ENCODE results near the gene SKP1.
A peak's percentile ranks its signal among the peaks of the same experiment; 100 is the strongest.

The SKP1 gene

DNA sequence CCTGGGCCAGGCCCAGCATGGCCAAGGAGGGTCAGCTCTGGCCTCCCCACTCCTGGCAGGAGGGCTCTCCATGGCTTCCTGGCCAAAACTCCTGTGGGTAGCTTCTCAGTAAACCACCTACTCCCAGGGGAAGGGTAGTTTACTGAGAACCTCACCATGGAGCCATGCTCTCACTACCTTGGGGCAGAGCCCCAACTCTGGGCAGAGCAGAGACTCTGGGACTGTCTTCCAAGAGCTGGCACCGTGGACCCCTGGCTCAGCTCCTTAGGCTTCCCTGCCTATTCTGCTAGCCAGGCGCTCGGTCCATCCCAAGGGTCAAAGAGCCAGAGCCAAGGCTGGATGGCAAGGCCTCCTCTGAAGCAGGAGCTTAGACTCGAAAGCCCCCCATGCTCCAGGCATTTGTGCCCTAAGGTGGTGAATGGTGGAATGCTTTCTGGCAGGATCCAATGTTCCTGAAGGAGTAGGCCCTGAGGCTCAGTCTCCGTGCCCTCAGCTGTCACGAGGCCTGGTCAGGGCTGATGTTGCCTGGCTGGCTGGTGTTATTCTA is 42.7 kb downstream of the SKP1 start:
- H2BK15ac ChIP-seq (ENCODE audit: low read length): no peak overlapping the region
- no peak overlapping the region for H3K27ac ChIP-seq (replicated peaks; ENCODE audit: low read length)
- H4K91ac ChIP-seq (ENCODE audit: low read depth, low read length, poor library complexity): no peak overlapping the region
- no peak overlapping the region for H3K4me2 ChIP-seq (ENCODE audit: insufficient read depth, low read length, poor library complexity, severe bottlenecking)
- peaks cover 6% of the 10 kb centered on the region for H3K79me1 ChIP-seq (ENCODE audit: low read depth, low read length)
- no peaks in the 10 kb centered on the region for H3K4me1 ChIP-seq (ENCODE audit: control insufficient read depth in 2 of 2, insufficient read depth in 1 of 2, low read depth in 1 of 2, low read length in 2 of 2)
- WGBS, 2 donors (ENCODE audit: extremely low coverage in 2 of 2, insufficient read length in 2 of 2, insufficient replicate concordance in 1 of 2): no CpG with 5 or more reads among the region's 6 CpGs
- H2BK5ac ChIP-seq (ENCODE audit: low read length): peak overlapping the region; percentile 17
- H3K14ac ChIP-seq (ENCODE audit: low read length): no peak overlapping the region
- H2BK12ac ChIP-seq (ENCODE audit: low read length): no peak overlapping the region
- H3K4me3 ChIP-seq (ENCODE audit: low read length in 2 of 2): no peak overlapping the region
- H2BK120ac ChIP-seq (ENCODE audit: low read depth, low read length): no peak overlapping the region
- peak overlapping the region; percentile 51 for H3K9ac ChIP-seq (ENCODE audit: low read depth, low read length, poor library complexity)
- no peaks in the 10 kb centered on the region for H3K27me3 ChIP-seq (ENCODE audit: control insufficient read depth in 3 of 3, insufficient read depth in 3 of 3, low read depth in 1 of 3, low read length in 3 of 3)
- H3K9me3 ChIP-seq (replicated peaks in 1 of 2; ENCODE audit: control insufficient read depth in 2 of 2, insufficient read depth in 1 of 2, low read depth in 1 of 2, low read length in 2 of 2): no peaks in the 10 kb centered on the region
- H3K18ac ChIP-seq (ENCODE audit: low read length): peak overlapping the region; percentile 6
- H3K4ac ChIP-seq (ENCODE audit: low read length): no peak overlapping the region
- no peak overlapping the region for H4K8ac ChIP-seq (ENCODE audit: low read depth, low read length)
- no peak overlapping the region for H2AK5ac ChIP-seq (ENCODE audit: low read depth, low read length)
- H3K23ac ChIP-seq (ENCODE audit: low read depth, low read length, poor library complexity): no peak overlapping the region
- peaks cover 30 to 82% of the 10 kb centered on the region in 2 donors for H3K36me3 ChIP-seq (replicated peaks in 1 of 2; ENCODE audit: control insufficient read depth in 2 of 2, insufficient read depth in 2 of 2, low read length in 2 of 2)
- no peak overlapping the region for H2AFZ ChIP-seq (ENCODE audit: low read length)
- DNase-seq (ENCODE audit: low spot score): no peak

DNA sequence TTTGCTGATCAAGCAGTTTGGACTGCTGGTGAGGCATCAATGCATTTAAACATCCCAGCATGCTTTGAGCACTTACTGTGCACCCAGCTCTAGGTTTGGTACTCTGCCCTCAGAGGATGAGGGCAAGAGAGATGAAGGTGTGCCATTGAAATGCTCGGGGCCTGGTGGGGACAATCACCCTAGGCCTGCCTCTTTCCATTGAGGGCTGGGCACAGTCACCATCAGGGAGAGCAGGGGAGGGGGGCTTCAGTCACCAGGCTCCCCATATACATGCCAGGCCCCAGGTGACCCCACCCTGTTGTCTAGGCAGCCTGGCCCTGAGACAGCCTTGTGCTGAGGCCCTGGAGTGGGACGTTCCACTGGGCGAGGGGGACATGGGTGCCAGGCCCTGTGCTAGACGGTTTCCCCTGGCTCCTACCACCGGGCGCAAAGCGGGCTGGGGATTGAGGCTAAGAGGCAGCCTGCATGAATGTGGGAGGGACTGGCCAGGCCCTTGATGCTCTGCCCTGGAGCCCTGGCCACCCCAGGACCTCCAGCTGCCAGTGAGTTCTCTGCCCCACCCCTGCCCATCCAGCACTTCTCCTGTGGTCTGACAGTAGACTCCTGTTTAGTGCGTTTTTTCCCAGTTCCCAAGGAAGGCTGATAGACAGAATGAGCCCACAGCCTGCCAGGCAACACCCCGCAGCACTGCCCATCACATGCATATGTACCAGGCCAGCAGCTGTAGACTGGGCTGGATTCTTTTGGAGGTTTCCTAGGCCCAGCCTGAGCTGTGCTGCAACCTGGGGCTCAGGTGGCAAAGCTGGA is 43.4 kb downstream of the SKP1 start:
- Histone ChIP-seq H3K9me3 (replicated peaks in 1 of 2; ENCODE audit: control insufficient read depth in 2 of 2, insufficient read depth in 1 of 2, low read depth in 1 of 2, low read length in 2 of 2) (no peaks in the 10 kb centered on the region), H3K23ac (ENCODE audit: low read depth, low read length, poor library complexity) (peak overlapping the region; percentile 69), H2AK5ac (ENCODE audit: low read depth, low read length) (no peak overlapping the region), H3K4ac (ENCODE audit: low read length) (no peak overlapping the region), H3K9ac (ENCODE audit: low read depth, low read length, poor library complexity) (peak overlapping the region; percentile 66), H3K79me1 (ENCODE audit: low read depth, low read length) (peaks cover 4% of the 10 kb centered on the region), H4K91ac (ENCODE audit: low read depth, low read length, poor library complexity) (no peak overlapping the region), H2BK12ac (ENCODE audit: low read length) (no peak overlapping the region), H2BK120ac (ENCODE audit: low read depth, low read length) (no peak overlapping the region), H3K36me3 (replicated peaks in 1 of 2; ENCODE audit: control insufficient read depth in 2 of 2, insufficient read depth in 2 of 2, low read length in 2 of 2) (peaks cover 31 to 80% of the 10 kb centered on the region in 2 donors), H2BK15ac (ENCODE audit: low read length) (no peak overlapping the region), H4K8ac (ENCODE audit: low read depth, low read length) (no peak overlapping the region), H3K4me1 (ENCODE audit: control insufficient read depth in 2 of 2, insufficient read depth in 1 of 2, low read depth in 1 of 2, low read length in 2 of 2) (no peaks in the 10 kb centered on the region), H2BK5ac (ENCODE audit: low read length) (peak overlapping the region; percentile 17), H3K14ac (ENCODE audit: low read length) (no peak overlapping the region), H3K27ac (replicated peaks; ENCODE audit: low read length) (no peak overlapping the region), H3K4me3 (ENCODE audit: low read length in 2 of 2) (no peak overlapping the region), H2AFZ (ENCODE audit: low read length) (no peak overlapping the region), H3K18ac (ENCODE audit: low read length) (peak overlapping the region; percentile 51), H3K4me2 (ENCODE audit: insufficient read depth, low read length, poor library complexity, severe bottlenecking) (no peak overlapping the region), H3K27me3 (ENCODE audit: control insufficient read depth in 3 of 3, insufficient read depth in 3 of 3, low read depth in 1 of 3, low read length in 3 of 3) (no peaks in the 10 kb centered on the region)
- no peak for DNase-seq (ENCODE audit: low spot score)
- no CpG with 5 or more reads among the region's 9 CpGs for WGBS, 2 donors (ENCODE audit: extremely low coverage in 2 of 2, insufficient read length in 2 of 2, insufficient replicate concordance in 1 of 2)

DNA sequence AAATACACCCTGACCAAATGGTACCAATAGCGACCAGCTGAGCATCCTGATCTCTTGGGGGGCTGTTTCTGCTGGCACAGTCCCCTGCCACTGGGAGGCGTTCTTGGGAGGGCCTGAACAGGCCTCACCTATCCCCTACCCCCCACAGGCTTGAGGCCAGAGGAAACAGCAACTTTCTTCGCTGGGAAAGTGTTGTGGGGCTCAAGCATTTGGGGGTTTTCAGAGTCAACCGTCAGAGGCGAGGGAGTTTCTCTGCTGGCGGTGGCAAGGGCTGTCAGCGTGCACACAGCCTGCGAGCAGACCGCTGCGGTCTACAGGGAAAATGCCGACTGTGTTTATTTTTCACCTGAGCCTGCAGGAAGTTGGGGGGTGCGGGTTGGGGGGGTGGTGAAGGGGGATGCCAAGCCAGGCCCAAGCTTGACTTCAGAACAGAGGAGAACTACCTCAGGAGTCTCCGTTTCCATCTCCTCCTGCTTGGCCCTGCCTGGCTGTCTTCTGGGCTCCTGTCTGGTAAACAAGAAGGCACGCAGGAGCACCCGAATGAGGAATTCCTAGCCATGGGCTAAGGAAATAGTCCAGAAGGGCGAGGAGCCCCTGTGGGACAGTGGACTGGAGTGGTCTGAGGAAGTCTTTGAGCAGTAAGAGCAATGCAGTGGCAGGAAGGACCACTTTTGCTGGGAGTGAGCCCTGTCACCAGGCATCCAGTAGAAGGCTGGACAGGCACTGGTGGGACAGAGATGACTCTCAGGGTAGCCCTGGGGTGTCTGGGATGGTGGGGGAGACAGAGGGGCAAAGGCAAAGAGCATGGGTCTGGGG is 44.2 kb downstream of the SKP1 start:
- H3K4me2 ChIP-seq (ENCODE audit: insufficient read depth, low read length, poor library complexity, severe bottlenecking): no peak overlapping the region
- no peak overlapping the region for H3K27ac ChIP-seq (replicated peaks; ENCODE audit: low read length)
- no peak overlapping the region for H2BK5ac ChIP-seq (ENCODE audit: low read length)
- peak overlapping the region; percentile 0 for H3K23ac ChIP-seq (ENCODE audit: low read depth, low read length, poor library complexity)
- H2BK15ac ChIP-seq (ENCODE audit: low read length): no peak overlapping the region
- peaks cover 3% of the 10 kb centered on the region for H3K79me1 ChIP-seq (ENCODE audit: low read depth, low read length)
- H3K4me1 ChIP-seq (ENCODE audit: control insufficient read depth in 2 of 2, insufficient read depth in 1 of 2, low read depth in 1 of 2, low read length in 2 of 2): no peaks in the 10 kb centered on the region
- H2BK12ac ChIP-seq (ENCODE audit: low read length): no peak overlapping the region
- peak overlapping the region; percentile 50 for H3K9ac ChIP-seq (ENCODE audit: low read depth, low read length, poor library complexity)
- H3K4me3 ChIP-seq (ENCODE audit: low read length in 2 of 2): no peak overlapping the region
- no peaks in the 10 kb centered on the region for H3K9me3 ChIP-seq (replicated peaks in 1 of 2; ENCODE audit: control insufficient read depth in 2 of 2, insufficient read depth in 1 of 2, low read depth in 1 of 2, low read length in 2 of 2)
- H3K4ac ChIP-seq (ENCODE audit: low read length): no peak overlapping the region
- H3K14ac ChIP-seq (ENCODE audit: low read length): no peak overlapping the region
- no peak overlapping the region for H4K91ac ChIP-seq (ENCODE audit: low read depth, low read length, poor library complexity)
- no peak overlapping the region for H2BK120ac ChIP-seq (ENCODE audit: low read depth, low read length)
- H3K18ac ChIP-seq (ENCODE audit: low read length): no peak overlapping the region
- WGBS, 2 donors (ENCODE audit: extremely low coverage in 2 of 2, insufficient read length in 2 of 2, insufficient replicate concordance in 1 of 2): no CpG with 5 or more reads among the region's 16 CpGs
- H2AK5ac ChIP-seq (ENCODE audit: low read depth, low read length): no peak overlapping the region
- no peak for DNase-seq (ENCODE audit: low spot score)
- H3K27me3 ChIP-seq (ENCODE audit: control insufficient read depth in 3 of 3, insufficient read depth in 3 of 3, low read depth in 1 of 3, low read length in 3 of 3): no peaks in the 10 kb centered on the region
- H3K36me3 ChIP-seq (replicated peaks in 1 of 2; ENCODE audit: control insufficient read depth in 2 of 2, insufficient read depth in 2 of 2, low read length in 2 of 2): peaks cover 32 to 76% of the 10 kb centered on the region in 2 donors
- H2AFZ ChIP-seq (ENCODE audit: low read length): no peak overlapping the region
- no peak overlapping the region for H4K8ac ChIP-seq (ENCODE audit: low read depth, low read length)
